GM18873 (cell line): ENCODE results near the gene PXMP4.
"Not testable (repeated sequence)": the region's sequence is repeated elsewhere in the genome, so short reads cannot be mapped to it uniquely, and the experiment has no call there.

Experiments used
- ATAC-seq: cut with Tn5 transposase; IDR thresholded peaks from one replicate; pipeline ENCODE4 v1.9.1; 2021; ENCODE audit warnings: mild to moderate bottlenecking, moderate library complexity, moderate number of reproducible peaks; ENCODE audit not compliant: unreplicated experiment, low FRiP score

Gene PXMP4, protein sequence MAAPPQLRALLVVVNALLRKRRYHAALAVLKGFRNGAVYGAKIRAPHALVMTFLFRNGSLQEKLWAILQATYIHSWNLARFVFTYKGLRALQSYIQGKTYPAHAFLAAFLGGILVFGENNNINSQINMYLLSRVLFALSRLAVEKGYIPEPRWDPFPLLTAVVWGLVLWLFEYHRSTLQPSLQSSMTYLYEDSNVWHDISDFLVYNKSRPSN

DNA sequence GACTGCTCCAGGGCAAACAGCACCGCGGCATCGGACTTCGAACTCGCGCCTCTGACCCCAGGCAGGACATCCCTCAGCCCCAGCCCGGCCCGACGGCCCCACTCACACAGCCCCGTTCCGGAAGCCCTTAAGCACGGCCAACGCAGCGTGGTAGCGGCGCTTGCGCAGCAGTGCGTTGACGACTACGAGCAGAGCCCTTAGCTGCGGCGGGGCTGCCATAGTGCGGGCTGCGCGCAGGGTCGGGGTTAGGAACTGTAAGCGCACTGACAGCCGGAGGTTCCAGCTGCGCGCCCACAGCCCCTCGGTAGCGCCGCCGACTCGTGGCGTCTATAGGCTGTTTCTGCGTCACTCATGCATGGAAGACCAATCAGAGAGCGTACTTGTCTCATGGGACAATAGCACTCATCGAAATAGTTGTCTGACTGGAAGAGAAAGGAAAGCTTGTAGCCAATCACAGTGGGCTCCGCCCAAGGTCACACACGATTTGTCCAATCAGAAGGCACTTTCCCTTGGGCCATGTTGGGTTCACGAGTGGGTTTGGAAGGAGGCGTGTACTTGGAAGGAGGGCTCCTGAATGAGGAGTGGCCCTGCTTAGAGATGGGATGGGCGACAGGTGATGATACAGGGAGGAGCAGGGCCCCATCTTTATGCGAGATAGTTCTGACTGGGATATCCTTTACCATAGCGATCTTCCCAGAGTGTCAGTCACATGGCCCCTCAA is at the start of gene PXMP4:
TSS of gene PXMP4 (minus strand) at position 322 of the 721 bp plus-strand sequence. CDS start at position 219, 103 bp downstream.
- ATAC-seq: peak; percentile 94

DNA sequence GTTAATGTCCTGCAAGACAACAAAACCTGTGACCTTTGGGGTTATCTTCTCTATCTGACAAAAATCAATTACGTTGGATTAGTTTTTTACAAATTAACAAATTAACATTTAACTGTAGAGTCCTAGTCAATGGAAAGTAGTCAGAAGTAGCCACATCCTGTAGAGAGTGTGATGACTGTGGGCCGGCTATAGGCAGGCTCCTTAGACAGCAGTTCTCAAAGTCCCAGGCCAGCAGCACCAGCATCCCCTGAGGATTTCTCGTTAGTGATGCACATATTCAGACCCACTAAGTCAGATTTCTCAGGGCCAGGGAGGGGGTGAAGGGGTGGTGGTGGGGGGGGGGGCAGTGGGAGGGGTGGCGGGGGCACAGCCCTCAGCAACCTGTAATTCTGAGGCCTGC is 48.9 kb upstream of the PXMP4 start:
- ATAC-seq: no peak

DNA sequence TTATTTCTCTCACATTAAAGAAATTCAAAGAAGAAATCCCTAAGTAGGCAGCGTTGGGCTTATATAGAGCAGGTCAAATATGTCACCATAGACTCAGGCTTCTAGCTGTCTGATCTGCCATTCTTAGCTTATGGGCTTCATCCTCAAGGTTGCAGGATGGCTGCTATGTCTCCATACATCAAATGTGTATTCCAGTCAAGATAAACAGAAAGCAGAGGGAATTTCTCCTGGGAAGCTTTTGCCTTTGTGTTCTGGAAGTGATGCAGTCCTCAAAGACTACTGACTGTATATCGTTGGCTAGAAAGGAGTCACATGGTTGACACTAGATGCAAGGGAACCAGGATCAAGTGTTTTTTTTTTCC is 47.6 kb upstream of the PXMP4 start:
- ATAC-seq: no peak

DNA sequence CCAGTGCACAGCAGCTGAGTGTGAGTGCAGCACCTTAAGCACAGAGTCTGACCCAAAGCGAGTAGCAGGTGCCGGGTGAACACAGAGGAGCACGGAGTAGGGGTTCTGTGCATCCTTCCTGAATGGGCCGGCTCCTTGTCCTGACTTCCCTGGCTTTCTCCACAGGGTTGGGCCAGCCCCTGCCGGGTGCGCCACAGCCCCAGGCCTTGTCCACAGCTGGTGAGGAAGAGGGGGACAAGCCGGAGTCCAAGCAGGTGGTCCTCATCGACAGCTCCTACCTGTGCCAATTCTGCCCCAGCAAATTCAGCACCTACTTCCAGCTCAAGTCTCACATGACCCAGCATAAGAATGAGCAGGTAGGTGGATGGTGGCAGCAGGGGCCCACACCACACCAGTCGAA is 46.6 kb upstream of the PXMP4 start:
- ATAC-seq: no peak

DNA sequence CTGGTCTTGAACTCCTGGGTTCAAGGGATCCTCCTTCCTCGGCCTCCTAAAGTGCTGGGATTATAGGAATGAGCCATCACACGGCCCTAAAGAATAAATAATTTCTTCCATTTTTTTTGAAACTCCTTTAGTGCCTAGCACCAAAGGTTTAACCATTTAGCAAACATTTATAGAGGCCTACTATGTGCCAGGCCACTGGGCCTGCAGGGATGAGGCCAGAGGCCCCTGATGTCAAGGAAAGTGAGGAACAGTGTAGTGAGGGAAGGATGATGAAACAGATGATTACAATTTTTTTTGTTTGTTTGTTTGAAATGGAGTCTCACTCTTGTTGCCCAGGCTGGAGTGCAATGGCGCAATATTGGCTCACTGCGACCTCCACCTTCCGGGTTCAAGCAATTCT is 45.5 kb upstream of the PXMP4 start:
- no peak for ATAC-seq

DNA sequence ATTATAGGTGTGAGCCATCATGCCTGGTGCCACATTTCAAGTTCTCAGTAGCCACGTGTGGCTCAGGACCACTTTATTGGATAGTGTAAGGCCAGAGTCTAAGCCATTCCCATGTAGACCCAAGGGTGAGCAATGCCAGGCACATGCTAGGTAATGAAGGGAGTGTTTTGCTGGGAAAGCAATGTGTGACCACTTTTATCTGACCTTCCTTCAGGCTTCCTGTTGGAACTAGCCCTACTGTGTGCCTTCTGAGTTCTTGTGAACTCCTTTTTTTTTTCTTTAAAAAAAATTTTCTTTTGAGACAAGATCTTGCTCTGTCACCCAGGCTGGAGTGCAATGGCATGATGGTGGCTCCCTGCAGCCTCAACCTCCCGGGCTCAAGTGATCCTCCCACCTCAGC is 45.0 kb upstream of the PXMP4 start:
- no peak for ATAC-seq

DNA sequence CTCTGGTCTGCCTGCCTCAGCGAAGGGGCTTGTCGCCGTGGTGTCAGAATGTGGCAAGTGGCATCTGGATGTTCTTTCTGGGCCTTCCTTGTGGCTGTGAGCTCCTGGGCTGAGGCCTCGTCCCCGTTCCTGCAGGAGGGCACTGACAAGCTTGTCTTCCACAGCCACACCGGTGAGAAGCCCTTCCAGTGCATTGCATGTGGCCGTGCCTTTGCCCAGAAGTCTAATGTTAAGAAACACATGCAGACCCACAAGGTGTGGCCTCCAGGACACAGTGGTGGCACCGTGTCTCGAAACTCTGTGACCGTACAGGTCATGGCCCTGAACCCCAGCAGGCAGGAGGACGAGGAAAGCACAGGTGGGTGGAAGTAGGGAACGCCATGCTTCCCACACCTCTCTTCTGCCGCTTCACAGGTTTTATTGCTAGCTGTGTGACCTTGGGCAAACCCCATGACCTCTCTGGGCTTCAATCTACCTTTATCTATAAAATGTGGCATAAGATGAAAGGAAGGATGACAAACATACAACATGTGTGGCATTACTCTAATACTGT is 41.7 kb upstream of the PXMP4 start:
- ATAC-seq: no peak

DNA sequence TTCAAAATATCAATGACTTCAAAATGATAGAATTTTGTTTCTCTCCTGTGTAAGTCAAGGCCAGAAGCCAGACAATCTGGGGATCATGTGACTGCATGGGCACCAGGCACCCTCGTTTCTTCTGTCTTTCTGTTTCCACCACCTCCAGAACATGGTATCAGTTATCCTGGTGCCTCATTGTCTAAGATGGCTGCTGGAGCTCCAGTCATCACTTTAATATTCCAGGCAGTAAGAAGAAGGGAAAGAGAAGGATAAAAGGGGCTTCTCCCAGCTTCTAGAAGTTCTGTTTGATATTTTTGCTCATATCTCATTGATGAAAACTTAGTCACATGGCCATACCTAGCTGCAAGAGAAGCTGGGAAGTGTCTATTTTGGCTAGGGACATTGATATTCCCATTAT is 37.3 kb upstream of the PXMP4 start:
- no peak for ATAC-seq

DNA sequence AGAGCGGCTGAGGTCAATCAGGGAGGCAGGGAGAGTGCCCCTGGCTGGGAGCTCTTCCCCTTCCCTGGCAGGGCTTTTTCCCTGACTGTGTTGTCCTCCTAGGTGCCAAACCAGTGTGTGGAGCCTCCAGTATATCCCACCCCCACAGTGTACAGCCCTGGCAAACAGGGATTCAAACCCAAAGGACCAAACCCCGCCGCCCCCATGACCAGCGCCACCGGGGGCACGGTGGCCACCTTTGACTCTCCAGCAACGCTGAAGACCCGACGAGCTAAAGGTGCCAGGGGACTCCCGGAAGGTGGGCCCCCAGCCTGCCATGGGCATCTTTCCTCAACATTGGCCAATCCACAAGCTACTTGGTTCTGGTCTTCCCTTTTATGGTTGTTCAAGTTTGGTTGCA is 36.9 kb upstream of the PXMP4 start:
- no peak for ATAC-seq

DNA sequence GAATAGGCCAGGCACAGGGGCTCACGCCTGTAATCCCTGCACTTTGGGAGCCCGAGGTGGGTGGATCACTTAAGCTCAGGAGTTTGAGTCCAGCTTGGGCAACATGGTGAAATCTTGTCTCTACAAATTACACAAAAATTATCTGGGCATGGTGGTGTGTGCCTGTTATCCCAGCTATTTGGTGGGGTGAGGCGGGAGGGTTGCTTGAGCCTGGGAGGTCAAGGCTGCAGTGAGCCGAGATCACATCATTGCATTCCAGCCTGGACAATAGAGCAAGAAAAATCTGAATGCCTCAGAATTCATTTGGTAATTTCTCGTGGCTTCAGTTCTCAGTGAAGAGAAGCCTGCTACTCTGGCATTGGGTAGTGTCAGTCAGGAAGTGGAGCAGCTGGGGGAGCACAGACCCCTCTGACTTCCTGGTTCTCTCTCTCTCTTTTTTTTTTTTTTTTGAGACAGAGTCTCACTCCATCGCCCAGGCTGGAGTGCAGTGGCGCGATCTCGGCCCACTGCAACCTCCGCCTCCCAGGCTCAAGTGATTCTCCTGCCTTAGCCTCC is 35.9 kb upstream of the PXMP4 start:
- ATAC-seq: not testable (repeated sequence)

DNA sequence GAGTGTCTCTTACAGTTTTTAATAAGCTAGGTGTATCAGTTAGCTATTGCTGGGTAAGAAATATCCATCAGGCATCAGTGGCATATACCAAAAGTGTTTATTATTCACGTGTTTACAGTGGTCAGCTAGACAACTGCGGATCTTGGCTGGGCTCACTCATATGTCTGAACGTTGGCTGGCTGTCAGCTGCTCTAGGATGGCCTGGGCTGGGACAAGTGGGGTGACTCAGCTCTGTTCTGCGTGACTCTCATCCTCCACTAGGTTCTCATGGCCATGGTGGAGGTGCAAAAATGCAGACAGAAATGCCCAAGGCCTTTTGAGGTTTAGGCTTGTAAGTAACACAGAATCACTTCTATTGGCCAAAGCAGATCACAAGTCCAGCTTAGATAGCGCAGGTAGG is 33.7 kb upstream of the PXMP4 start:
- no peak for ATAC-seq

DNA sequence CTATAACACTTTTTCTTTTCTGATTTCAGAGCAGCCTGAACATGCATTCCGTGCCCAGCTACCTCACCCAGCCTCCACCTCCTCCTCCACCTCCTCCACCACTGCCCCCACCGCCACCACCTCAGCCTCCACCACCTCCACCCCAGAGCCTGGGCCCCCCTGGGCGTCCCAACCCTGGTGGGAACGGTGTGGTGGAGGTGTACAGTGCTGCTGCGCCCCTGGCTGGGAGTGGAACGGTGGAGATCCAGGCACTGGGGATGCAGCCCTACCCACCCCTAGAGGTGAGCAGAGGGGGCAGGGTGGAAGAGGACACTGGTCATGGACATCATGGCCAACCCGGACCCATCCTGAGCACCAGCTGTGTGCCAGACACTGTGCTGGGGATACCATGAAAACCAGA is 33.0 kb upstream of the PXMP4 start:
- no peak for ATAC-seq

DNA sequence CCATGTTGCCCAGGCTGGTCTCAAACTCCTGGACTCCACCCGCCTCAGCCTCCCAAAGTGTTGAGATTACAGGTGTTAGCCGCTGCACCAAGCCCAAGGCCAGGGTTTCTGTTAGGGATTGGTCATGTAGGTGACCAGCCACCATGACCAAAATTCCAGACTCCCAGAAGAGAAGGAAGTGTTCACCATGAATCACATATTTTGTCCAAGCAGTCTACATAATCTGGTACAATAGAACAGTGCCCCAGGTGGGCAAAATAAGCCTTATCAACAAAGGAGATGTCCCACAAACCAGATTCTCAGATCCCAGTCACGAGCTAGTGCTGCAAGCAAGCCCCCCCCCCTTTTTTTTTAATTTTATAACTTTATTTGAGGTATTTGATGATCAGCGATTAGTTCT is 31.7 kb upstream of the PXMP4 start:
- no peak for ATAC-seq

DNA sequence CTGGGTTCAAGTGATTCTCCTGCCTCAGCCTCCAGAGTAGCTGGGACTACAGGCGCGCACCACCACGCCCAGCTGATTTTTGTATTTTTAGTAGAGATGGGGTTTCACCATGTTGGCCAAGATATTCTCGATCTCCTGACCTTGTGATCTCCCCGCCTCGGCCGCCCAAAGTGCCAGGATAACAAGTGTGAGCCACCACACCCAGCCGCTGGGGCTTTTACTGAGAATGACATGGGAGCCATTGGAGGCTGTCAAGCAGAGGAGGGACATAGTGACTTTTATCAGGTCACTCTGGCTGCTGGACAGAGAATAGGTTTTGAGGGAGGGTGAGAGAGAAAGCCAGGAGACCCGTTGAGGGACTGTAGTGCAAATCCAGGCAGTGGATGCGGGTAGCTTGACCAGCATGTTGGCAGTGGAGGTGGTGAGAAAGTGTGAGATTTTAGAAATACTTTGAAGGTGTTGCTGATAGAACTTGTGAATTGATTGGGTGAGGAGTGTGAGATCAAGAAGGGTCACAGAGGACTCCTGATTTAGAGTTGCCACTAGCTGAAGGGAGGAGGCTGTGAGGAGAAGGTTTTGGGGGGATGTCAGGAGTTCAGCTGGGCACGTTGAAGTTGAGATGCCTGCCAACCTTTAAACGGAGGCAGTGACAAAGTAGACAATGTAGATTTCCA is 26.4 kb upstream of the PXMP4 start:
- ATAC-seq: no peak

DNA sequence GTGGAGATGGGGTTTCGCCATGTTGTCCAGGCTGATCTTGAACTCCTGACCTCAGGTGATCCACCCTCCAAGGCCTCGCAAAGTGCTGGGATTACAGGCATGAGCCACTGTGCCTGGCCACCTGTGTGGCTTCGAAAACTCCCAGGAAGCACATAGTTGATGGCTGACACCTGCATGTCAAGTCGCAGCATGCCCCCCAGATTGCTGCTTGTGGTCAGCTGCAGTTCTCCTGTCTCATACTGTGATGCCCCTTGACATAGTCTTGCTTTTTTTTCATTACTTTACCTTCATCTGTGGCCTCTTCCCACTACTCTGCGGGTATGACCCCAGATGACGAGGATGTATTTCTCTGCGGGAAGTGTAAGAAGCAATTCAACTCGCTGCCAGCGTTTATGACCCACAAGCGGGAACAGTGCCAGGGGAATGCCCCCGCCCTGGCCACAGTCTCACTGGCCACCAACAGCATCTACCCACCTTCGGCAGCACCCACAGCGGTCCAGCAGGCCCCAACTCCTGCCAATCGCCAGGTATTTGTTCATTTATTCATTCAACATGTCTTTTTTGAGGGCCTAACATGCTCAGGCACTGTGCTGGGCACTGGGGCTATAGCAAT is 24.8 kb upstream of the PXMP4 start:
- ATAC-seq: no peak

DNA sequence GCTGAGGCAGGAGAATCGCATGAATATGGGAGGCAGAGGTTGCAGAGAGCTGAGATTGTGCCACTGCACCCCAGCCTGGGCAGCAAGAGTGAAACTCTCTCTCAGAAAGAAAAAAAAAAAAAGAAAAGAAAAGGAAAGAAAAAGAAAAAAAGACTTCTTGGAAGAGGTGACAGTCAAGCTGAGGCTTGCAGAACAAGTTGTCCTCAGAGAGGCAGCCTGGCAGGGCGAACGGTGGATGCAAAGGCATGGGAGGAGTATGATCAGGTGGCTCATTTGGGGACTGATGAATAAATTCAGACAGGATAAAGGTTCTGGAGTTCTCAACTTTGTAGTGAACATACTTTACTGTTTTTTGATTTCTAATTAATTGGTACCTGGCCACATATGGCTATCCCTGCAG is 24.1 kb upstream of the PXMP4 start:
- no peak for ATAC-seq

DNA sequence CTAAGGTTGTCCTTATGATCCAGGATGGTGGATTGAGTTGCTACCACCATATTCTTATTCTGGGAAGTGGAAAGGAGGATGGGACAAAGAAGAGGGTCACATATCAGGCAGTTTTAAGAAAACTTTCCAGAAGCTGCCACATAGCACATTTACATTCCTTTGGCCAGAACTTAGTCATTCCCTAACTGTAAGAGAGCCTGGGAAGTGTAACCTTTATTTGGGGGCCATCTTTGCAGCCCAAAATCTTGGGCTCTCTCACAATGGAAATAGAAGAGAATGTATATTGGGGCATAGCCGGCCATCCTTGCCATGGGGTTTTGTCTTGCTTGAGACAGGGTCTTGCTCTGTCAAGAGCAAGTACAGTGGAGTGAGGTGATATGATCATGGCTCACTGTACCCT is 20.1 kb upstream of the PXMP4 start:
- ATAC-seq: no peak

DNA sequence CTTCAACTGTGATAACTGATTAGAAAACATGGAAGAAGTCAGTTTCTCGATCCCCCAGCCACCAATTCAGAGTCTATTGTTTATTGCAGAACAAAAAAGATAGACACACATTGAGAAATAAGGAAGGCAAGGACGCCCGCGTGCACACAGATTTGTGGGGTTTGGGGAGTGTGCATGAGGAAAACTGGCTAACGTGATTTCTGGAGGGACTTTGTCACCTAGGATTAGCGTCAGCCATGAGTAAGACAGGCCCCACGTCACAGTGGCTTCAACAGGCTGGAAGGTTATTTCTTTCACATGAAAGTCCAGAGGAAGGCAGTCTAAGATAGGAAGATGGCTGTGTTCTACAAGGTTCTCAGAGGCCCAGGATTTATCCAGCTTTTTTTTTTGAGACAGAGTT is 19.4 kb upstream of the PXMP4 start:
- ATAC-seq: no peak

DNA sequence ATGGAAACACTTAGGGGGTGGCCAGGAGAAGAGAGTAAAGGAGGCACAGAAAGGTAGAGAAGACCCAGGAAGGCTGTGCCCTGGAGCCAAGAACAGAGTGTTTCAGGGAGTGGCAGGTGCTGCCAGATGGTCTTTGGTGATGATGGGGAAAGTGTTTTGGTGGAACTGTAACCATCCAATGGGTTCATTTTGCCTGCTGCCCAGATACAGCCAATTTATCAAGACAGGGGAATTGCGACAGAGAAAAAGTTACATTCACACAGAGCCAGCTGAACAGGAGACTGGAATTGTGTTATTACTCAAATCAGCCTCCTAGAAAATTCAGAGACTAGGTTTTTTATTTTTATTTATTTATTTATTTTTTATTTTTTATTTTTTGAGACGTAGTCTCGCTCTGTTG is 16.9 kb upstream of the PXMP4 start:
- no peak for ATAC-seq

DNA sequence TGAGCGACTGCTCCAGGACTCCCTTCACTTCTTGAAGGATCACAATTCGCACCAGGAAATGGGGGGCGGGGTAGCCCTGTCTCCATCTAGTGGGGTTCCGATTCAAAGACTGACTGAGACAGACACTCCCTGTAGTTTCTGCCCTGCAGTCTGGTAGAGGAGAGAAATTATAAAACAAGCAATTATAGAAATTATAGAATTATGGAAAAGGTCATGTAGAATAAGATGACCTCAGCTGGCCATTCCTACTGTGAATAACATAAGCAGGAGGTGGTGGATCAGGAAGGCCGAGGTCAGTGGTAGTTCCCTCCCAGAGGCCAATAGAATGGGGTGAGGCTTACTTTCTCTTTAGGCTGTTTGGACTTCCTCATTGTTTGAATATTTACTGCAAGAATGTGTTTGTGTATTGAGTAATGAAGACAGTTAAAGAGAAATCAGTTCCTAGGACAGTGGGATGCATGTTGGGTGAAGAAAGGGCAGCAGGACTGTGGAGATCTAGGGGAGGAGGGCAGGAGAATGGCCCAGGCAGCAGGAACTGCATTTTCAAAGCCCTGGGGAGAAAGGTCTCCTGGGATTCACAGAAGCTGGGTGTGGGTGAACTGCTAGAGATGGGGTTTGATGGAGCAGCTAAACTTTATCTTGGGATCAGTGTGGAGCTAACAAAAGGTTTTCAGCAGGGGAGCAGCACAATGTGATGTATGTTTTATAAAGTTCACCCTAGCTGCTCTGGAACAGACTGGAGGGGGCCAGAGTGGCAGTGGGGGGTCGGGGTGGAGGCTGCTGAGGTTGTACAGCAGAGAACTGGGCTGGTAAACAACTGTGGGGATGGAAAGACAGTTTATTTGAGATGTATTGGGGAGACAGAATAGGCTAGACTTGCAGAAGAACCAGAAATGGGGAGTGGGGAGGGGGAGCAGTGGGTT is 13.8 kb upstream of the PXMP4 start:
- no peak for ATAC-seq
